HepG2 (cell line): ENCODE measurements around the gene CAPG. TPM values are rescaled to one million over a fixed set of nuclear protein-coding genes. Genes with fewer than 3 reads are reported as not detected.

Source experiments
- CERS6 ChIP-seq: sonication (generic); formaldehyde crosslinking; IDR thresholded peaks from 2 replicates; pipeline ENCODE4 v1.5.0; 2020; ENCODE audit warnings: missing genetic modification reagents
- FLYWCH1 ChIP-seq: sonication (generic); formaldehyde crosslinking; IDR thresholded peaks from 2 replicates; pipeline ENCODE4 v1.8.1; 2023; ENCODE audit warnings: mild to moderate bottlenecking, missing genetic modification reagents
- HNRNPLL ChIP-seq: fragments of 200-400 bp; formaldehyde crosslinking; IDR thresholded peaks from 2 replicates; pipeline ENCODE4 v1.6.1; 2017; ENCODE audit warnings: mild to moderate bottlenecking, low read depth, low read length; ENCODE audit not compliant: poor library complexity, severe bottlenecking
- NFIB ChIP-seq: sonication (generic); formaldehyde crosslinking; IDR thresholded peaks from 2 replicates; pipeline ENCODE4 v1.9.0; 2021; ENCODE audit warnings: missing genetic modification reagents, mild to moderate bottlenecking, borderline replicate concordance
- ZNF615 ChIP-seq: sonication (generic); formaldehyde crosslinking; IDR thresholded peaks from 2 replicates; pipeline ENCODE4 v1.5.0; 2020; ENCODE audit warnings: mild to moderate bottlenecking, missing genetic modification reagents, borderline replicate concordance
- ZNF674 ChIP-seq: sonication (generic); formaldehyde crosslinking; IDR thresholded peaks from 2 replicates; pipeline ENCODE4 v1.5.0; 2020; ENCODE audit warnings: low read depth, mild to moderate bottlenecking, missing genetic modification reagents
- ZNF83 ChIP-seq: sonication (generic); formaldehyde crosslinking; IDR thresholded peaks from 2 replicates; pipeline ENCODE4 v1.4.0; 2020; ENCODE audit warnings: missing genetic modification reagents, mild to moderate bottlenecking, borderline replicate concordance
- ZZZ3 ChIP-seq: sonication (generic); formaldehyde crosslinking; IDR thresholded peaks from 2 replicates; pipeline ENCODE4 v1.4.0; 2020; ENCODE audit warnings: missing genetic modification reagents, mild to moderate bottlenecking, borderline replicate concordance
- polyA plus RNA-seq, 8 experiments: library from polyadenylated mRNA; depleted of rRNA in 3 of 8; stranded (reverse) in 7 of 8; unstranded in 1 of 8; fragments of >200 nt; fragmentation: Illumina TruSeq in 4 of 8; extraction: Trizol in 4 of 8; gene quantifications; 2 replicates each; pipeline versions ENCODE4 v1.2.1 to v1.2.3, GENCODE V29; 2011 to 2016; ENCODE audit warnings: low read depth in 4 of 8, missing spikeins in 1 of 8, mixed read lengths in 1 of 8; ENCODE audit not compliant: insufficient read depth in 1 of 8
- total RNA-seq, 5 experiments: library from RNA; depleted of rRNA; stranded (reverse); fragments of >200 nt; fragmentation: Illumina TruSeq; extraction: Trizol; gene quantifications; 2 replicates each; pipeline ENCODE4 v1.2.3, GENCODE V29; 2016; ENCODE audit warnings: low read depth in 1 of 5
- TF ChIP-seq, protein P1 (sequence below): sonication (generic); formaldehyde crosslinking; conservative IDR thresholded peaks from 2 replicates; pipeline ENCODE4 v1.8.0; 2022; ENCODE audit warnings: mild to moderate bottlenecking, moderate library complexity, missing genetic modification reagents

Gene CAPG
- total and polyA plus RNA-seq, 2 of the 13 experiments (the other 11 are each of a cell fraction or from before 2014, with no cell fraction given): 12.7 to 18.2 TPM

- TF ChIP-seq HNRNPLL (no peak), FLYWCH1 (CRISPR knock-in tag) (no peak), ZNF615 (CRISPR knock-in tag) (0 out of 2 replicates have a peak, but pooled peaks have one; percentile 80), ZNF83 (CRISPR knock-in tag) (0 out of 2 replicates have a peak, but pooled peaks have one; percentile 29), NFIB (CRISPR knock-in tag) (no peak), ZZZ3 (CRISPR knock-in tag) (peak; percentile 73; the same call in 1 of the 2 replicates), ZNF674 (CRISPR knock-in tag) (no peak), CERS6 (no peak)
- TF ChIP-seq, protein P1, sequence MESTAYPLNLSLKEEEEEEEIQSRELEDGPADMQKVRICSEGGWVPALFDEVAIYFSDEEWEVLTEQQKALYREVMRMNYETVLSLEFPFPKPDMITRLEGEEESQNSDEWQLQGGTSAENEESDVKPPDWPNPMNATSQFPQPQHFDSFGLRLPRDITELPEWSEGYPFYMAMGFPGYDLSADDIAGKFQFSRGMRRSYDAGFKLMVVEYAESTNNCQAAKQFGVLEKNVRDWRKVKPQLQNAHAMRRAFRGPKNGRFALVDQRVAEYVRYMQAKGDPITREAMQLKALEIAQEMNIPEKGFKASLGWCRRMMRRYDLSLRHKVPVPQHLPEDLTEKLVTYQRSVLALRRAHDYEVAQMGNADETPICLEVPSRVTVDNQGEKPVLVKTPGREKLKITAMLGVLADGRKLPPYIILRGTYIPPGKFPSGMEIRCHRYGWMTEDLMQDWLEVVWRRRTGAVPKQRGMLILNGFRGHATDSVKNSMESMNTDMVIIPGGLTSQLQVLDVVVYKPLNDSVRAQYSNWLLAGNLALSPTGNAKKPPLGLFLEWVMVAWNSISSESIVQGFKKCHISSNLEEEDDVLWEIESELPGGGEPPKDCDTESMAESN: no peak
These were observed 9.0 kb upstream of the CAPG start (continued) for GRCh38 chr2:85419009-85419675.
